ENCODE data around the gene SPOCD1.

The SPOCD1 gene

GRCh38 chr1:31799895-31800673 is 15.7 kb downstream of the SPOCD1 start:
- Histone ChIP-seq H3K27me3 (replicated peaks; ENCODE audit: control insufficient read depth, insufficient read depth, low read length) (peaks cover 2% of the 10 kb centered on the region), H3K4me3 (replicated peaks; ENCODE audit: low read depth, low read length) (no peak overlapping the region), H3K36me3 (ENCODE audit: control insufficient read depth, insufficient read depth, low read length) (no peaks in the 10 kb centered on the region)
- TF ChIP-seq CTCF (IDR thresholded peaks at IDR 0.05; ENCODE audit: insufficient read depth, low read length, poor library complexity, severe bottlenecking): no peak
- DNase-seq (ENCODE audit: extremely low read depth, insufficient read length): no peak

GRCh38 chr1:31799196-31799894 is 16.5 kb downstream of the SPOCD1 start:
- Histone ChIP-seq H3K36me3 (ENCODE audit: control insufficient read depth, insufficient read depth, low read length) (no peaks in the 10 kb centered on the region), H3K27me3 (replicated peaks; ENCODE audit: control insufficient read depth, insufficient read depth, low read length) (peaks cover 2% of the 10 kb centered on the region), H3K4me3 (replicated peaks; ENCODE audit: low read depth, low read length) (no peak overlapping the region)
- no peak for TF ChIP-seq CTCF (IDR thresholded peaks at IDR 0.05; ENCODE audit: insufficient read depth, low read length, poor library complexity, severe bottlenecking)
- DNase-seq (ENCODE audit: extremely low read depth, insufficient read length): no peak

- Histone ChIP-seq H3K27me3 (replicated peaks; ENCODE audit: control insufficient read depth, insufficient read depth, low read length) (peaks cover 2% of the 10 kb centered on the region), H3K36me3 (ENCODE audit: control insufficient read depth, insufficient read depth, low read length) (no peaks in the 10 kb centered on the region), H3K4me3 (replicated peaks; ENCODE audit: low read depth, low read length) (no peak overlapping the region)
- no peak for TF ChIP-seq CTCF (IDR thresholded peaks at IDR 0.05; ENCODE audit: insufficient read depth, low read length, poor library complexity, severe bottlenecking)
- no peak for DNase-seq (ENCODE audit: extremely low read depth, insufficient read length)
Observed at GRCh38 chr1:31798433-31799195, 17.2 kb downstream of the SPOCD1 start.

- peaks cover 2% of the 10 kb centered on the region for H3K27me3 ChIP-seq (replicated peaks; ENCODE audit: control insufficient read depth, insufficient read depth, low read length)
- no peaks in the 10 kb centered on the region for H3K36me3 ChIP-seq (ENCODE audit: control insufficient read depth, insufficient read depth, low read length)
- no peak for TF ChIP-seq CTCF (IDR thresholded peaks at IDR 0.05; ENCODE audit: insufficient read depth, low read length, poor library complexity, severe bottlenecking)
- DNase-seq (ENCODE audit: extremely low read depth, insufficient read length): no peak
- H3K4me3 ChIP-seq (replicated peaks; ENCODE audit: low read depth, low read length): no peak overlapping the region
Observed at GRCh38 chr1:31798086-31798432, 17.8 kb downstream of the SPOCD1 start.

- no peak for DNase-seq (ENCODE audit: extremely low read depth, insufficient read length)
- H3K27me3 ChIP-seq (replicated peaks; ENCODE audit: control insufficient read depth, insufficient read depth, low read length): peaks cover 2% of the 10 kb centered on the region
- H3K4me3 ChIP-seq (replicated peaks; ENCODE audit: low read depth, low read length): no peak overlapping the region
- TF ChIP-seq CTCF (IDR thresholded peaks at IDR 0.05; ENCODE audit: insufficient read depth, low read length, poor library complexity, severe bottlenecking): no peak
- no peaks in the 10 kb centered on the region for H3K36me3 ChIP-seq (ENCODE audit: control insufficient read depth, insufficient read depth, low read length)
Observed at GRCh38 chr1:31797216-31797615, 18.6 kb downstream of the SPOCD1 start.

Data from GM06990 (cell line).